ENCODE results near the gene PRSS21.

Gene PRSS21

DNA sequence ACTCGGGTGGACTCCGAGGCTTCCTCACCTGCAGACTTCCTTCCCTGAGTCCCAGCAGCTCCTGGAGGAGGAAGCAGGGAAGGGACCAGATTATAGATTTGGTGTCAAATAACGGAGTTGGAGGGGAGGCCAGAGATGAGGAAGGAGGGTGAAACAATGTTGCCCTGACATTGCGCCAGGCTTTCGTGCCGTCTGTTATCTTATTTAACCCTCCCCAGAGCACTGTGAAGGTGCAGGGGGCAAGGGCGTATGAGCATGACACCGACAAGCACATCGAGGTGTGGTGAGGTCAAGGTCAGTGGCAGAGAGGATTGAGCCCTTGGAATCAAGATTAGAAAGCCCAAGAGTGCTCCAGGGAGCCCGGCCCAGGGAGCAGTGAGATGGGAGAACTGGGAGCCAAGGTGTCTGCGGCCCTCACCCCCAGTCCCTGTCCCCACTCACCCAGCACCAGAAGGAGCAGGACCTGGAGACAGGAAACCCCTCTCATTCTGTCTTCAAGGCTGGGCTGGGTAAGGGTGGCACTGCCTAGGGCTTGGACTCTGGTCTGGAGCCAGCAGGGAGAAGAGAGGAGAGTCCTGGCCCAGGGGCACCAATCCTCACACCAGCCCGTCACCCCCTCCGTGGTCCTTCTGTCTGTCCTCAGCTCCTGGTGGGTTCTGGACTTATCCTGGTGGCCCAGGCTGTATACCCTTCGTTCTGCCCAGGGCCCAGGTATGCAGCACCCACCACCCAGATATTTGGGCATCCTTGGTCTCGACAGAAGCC, 30.8 kb upstream of the PRSS21 start:
- DNase-seq (ENCODE audit: low read depth), result no peak
- in situ Hi-C loops (cut with HindIII; ENCODE audit: low sequenced_read_pairs), result no loop called here
- no peak overlapping the region for H3K4me3 ChIP-seq (ENCODE audit: low read depth, low read length)
- TF ChIP-seq, protein P1, sequence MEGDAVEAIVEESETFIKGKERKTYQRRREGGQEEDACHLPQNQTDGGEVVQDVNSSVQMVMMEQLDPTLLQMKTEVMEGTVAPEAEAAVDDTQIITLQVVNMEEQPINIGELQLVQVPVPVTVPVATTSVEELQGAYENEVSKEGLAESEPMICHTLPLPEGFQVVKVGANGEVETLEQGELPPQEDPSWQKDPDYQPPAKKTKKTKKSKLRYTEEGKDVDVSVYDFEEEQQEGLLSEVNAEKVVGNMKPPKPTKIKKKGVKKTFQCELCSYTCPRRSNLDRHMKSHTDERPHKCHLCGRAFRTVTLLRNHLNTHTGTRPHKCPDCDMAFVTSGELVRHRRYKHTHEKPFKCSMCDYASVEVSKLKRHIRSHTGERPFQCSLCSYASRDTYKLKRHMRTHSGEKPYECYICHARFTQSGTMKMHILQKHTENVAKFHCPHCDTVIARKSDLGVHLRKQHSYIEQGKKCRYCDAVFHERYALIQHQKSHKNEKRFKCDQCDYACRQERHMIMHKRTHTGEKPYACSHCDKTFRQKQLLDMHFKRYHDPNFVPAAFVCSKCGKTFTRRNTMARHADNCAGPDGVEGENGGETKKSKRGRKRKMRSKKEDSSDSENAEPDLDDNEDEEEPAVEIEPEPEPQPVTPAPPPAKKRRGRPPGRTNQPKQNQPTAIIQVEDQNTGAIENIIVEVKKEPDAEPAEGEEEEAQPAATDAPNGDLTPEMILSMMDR (IDR thresholded peaks at IDR 0.05; ENCODE audit: low read depth, low read length, missing control alignments), result no peak

DNA sequence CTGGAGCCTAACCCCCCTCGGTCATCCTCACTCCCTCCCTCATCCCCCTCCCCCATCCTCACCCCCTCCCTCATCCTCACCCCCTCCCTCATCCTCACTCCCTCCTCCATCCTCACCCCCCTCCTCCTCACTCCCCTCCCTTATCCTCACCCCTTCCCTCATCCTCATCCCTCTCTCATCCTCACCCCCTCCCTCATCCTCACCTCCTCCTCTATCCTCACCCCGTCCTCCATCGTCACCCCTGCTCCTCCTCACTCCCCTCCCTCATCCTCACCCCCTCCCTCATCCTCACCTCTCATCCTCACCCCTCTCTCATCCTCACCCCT, 30.2 kb upstream of the PRSS21 start:
- DNase-seq (ENCODE audit: low read depth), result no peak
- in situ Hi-C loops (cut with HindIII; ENCODE audit: low sequenced_read_pairs), result no loop called here
- H3K4me3 ChIP-seq (ENCODE audit: low read depth, low read length), result no peak overlapping the region
- TF ChIP-seq, protein P1 (IDR thresholded peaks at IDR 0.05; ENCODE audit: low read depth, low read length, missing control alignments), result no peak

DNA sequence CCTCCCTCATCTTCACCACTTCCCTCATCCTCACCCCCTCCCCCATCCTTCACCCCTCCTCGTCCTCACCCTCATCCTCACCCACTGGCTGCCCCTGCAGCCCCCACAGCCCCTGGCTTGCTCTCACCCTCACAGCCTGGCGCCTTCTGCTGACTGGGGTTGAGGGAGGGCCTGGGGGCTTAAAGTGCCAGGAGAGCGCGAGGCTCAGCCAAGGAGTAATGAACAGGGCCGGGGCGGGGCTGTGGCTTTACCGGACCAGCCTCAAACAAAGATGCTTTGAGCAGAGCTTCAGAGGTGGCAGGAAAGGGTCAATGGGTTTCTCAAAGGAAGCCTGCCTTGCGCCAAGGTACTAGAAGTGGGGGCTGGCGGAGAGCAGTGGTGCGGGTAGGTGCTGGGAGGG, 29.6 kb upstream of the PRSS21 start, which contains the start of gene PRSS33:
Gene PRSS33, minus strand, starts transcription at position 155 of the 400 bp plus-strand sequence. CDS start 1,013 bp downstream, outside the sequence.
- H3K4me3 ChIP-seq (ENCODE audit: low read depth, low read length), result no peak within 1 kb of the TSS
- DNase-seq (ENCODE audit: low read depth), result no peak
- TF ChIP-seq, protein P1 (IDR thresholded peaks at IDR 0.05; ENCODE audit: low read depth, low read length, missing control alignments), result no peak
- in situ Hi-C loops (cut with HindIII; ENCODE audit: low sequenced_read_pairs), result no loop called here

DNA sequence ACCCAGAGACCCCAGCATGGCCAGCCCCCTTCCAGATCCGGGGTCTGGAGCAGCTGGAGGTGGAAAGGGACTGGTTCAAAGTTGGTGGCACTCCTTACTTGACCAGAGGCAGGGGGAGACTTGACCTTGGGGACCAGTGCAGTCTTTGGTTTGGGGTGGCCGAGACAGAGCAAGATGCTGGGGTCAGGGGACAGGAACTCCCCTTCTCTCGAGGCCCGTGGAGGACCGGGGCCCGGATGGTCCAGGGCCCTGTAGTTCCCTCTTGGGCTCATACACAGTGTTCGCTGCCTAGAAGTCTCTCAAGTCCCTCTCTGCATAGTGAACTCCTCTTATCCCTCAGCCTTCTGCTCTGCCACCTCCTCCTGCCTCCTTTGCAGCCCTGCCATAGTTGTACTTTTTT, 29.1 kb upstream of the PRSS21 start:
- in situ Hi-C loops (cut with HindIII; ENCODE audit: low sequenced_read_pairs), result no loop called here
- no peak for DNase-seq (ENCODE audit: low read depth)
- H3K4me3 ChIP-seq (ENCODE audit: low read depth, low read length), result no peak overlapping the region
- TF ChIP-seq, protein P1 (IDR thresholded peaks at IDR 0.05; ENCODE audit: low read depth, low read length, missing control alignments), result no peak

DNA sequence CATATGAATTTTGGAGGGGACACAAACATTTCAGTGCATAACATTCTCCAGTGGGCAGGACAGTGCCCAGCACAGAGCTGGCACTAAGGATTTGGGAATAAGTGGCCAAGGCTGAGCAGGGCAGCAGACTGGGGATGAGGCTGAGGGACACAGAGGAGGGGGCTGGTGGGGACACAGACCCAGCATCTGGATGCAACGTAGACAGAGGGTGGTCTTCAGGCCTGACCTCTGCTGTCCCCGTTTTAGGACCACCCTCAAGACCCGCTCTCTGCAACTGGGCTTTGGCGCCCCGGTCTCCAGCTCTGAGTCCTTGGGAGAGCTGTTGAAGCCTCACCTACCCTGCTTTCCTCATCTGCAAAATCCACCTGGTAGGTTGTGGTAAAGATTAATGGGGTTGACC, 26.4 kb upstream of the PRSS21 start:
- no peak overlapping the region for H3K4me3 ChIP-seq (ENCODE audit: low read depth, low read length)
- in situ Hi-C loops (cut with HindIII; ENCODE audit: low sequenced_read_pairs), result no loop called here
- TF ChIP-seq, protein P1 (IDR thresholded peaks at IDR 0.05; ENCODE audit: low read depth, low read length, missing control alignments), result no peak
- DNase-seq (ENCODE audit: low read depth), result no peak

DNA sequence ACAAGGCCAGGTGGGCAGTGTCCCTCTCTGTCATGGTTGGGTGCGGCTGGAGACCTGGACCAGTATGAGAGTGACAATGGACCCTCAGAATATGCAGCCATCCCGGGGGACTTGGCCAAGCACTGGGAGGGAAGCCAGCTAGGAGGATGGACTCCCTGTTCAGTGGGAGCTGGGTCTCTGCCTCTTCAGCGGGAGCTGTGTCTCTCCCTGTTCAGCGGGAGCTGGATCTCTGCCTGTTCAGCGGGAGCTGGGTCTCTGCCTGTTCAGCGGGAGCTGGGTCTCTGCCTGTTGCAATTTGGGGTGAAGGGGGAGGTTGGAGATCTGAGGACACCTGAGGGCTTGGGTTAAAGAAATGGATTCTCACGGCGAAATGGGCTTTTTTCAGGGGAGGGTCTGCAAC, 25.9 kb upstream of the PRSS21 start:
- TF ChIP-seq, protein P1 (IDR thresholded peaks at IDR 0.05; ENCODE audit: low read depth, low read length, missing control alignments), result no peak
- in situ Hi-C loops (cut with HindIII; ENCODE audit: low sequenced_read_pairs), result no loop called here
- H3K4me3 ChIP-seq (ENCODE audit: low read depth, low read length), result no peak overlapping the region
- no peak for DNase-seq (ENCODE audit: low read depth)
